ENCODE data around the gene GPR156.

The GPR156 gene

DNA sequence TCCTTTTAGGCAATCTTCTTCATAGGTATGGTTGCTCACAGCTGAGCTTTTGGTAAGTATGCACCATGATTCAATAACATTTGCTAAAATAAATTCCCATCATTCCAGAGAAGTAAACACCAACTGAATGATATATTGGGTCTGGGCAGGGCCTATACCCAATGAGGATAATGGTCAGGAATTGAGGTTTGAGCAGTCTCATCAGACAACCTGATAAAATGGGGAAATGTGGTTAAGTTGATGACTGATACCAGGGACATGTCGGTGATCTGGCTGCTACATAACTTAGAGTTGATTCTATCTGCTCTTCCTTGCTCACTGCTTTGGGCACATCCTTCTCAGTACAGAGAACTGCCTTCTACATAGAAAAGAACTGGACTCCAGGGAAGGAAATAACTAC lies 92.9 kb downstream of the GPR156 start:
- no peak for DNase-seq

DNA sequence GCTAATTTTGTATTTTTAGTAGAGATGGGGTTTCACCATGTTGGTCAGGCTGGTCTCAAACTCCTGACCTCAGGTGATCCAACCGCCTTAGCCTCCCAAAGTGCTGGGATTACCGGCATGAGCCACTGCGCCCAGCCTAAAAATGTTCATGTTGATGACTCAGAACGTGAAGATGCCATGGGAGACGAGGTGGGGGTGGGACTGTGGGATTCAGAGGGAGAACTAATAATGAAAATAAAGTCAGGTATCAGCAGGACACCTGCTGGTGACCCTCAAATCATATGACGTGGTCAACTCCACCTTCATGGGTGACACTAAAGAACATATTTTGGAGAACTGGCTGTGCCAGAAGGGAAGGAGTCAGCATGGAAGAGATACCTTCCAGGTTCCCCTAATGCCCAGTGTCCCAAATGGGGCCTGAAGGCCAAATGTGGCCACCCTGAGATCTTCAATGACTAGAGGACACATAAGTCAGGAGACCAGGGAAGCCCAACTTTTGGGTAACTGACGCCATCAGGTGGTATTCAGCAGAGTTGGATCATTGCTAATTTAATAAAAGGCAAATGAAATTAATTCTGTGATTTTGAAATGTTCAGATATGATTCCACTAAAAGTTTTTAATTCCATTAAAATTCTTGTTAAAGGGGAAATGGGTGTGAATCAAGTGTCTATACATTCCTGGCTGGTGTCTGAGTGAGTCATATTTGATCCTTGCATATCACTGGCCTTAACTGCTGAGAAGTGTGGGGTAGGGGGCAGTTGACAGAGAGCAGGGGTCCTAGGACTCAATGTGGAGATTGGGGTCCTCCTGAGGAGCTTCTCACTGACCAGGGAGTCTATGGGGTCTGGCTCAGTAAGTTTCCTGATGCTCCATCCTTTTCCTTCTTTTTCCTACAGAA lies 102.2 kb downstream of the GPR156 start:
- peak; percentile 11 for DNase-seq

DNA sequence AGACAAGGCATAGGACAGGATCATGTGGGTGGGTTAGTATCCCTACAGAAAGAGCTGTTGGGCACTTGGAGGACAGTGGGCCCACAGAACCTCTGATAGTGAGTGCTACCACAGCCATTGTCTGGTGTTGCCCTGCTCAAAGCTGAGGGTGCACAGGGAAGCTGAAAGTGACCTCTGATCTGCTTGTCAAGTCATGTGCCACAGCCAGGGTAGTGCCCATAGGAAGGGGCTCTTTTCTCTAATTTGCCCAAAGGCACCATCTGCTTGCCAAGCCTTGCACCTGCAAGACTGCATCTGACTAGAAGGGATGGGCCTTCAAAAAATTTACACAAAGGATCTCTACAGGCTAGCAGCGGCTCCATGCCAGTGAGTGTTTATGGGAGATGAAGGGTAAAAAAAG lies 103.4 kb downstream of the GPR156 start:
- no peak for DNase-seq

DNA sequence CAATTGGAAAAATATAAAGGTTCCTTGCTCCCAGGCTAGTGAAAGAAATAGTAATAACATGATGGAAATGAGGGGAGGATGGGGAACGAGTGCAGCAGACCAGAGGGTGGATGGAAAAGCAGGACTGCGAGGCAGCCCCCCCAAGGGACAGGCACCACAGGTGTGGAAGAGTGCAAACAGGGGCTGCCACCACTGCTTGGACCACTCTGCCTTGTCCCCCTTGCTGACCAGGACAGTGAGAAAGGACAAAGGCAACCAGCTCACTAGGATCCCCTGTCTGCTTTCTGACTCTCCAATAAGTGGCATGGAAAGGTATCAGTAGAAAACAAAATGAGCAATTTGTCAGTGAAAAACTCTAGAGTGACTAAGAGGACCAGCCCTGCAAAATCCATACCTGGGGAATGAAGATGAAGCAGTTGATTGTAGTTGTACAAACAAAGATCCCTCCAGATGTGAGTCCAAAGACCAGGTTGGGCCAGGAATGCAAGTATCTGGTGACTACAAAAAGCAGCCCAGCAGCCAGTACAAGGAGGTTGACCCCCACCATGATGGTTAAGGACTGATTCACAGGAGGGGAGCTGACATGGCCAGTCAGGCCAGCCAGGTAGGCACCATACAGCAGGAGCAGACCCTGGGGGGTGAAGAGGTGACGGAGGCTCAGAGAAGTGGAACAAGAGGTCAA lies 104.2 kb downstream of the GPR156 start:
- DNase-seq = no peak

DNA sequence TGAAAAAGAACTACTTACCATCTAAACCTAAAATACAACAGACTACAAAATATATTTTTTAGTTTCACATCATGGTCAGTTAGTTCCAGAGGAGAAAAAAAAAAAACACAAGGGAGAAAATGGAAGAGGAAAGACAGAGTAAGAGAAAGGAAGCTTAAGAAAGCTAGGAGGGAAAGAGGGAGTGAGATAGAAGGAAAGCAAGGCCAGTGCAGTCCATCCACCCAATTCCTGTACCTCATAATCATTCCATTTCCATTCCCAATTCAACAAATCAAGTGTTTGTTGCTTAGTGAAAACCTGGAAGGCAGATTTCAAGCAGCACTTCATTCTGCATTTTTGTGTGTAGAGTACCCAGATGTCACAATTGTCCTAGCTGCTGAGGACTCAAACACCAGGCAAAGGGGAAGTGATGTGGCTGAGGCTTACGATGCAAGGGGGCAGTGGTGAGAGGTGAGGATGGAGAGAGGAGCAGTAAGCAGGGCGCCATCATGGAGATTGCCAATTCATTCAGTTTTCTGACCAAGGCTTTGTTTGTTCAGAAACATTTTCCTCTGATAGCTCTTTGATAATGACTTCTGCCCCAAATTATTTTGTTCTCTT lies 107.2 kb downstream of the GPR156 start:
- peak; percentile 41 for DNase-seq

DNA sequence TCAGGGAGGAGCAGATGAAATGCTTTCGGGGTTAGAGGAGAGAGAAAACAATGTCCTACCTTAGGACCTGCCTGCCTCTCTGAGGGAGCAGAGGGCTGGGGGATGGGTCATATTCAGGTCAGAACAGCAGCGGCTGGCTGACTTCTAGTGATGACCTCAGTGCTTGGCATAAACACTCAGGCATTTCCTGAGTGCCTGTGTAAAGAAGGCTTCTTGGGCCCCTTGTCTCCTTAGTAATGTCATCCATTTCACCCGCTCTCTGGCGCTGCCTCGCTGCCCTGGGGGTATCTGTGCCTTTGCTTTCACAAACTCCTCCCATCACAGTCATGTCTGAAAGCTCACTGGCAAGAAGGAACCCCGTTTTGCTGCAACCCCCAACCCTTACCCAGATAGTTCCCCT lies 107.9 kb downstream of the GPR156 start:
- peak; percentile 57 for DNase-seq

DNA sequence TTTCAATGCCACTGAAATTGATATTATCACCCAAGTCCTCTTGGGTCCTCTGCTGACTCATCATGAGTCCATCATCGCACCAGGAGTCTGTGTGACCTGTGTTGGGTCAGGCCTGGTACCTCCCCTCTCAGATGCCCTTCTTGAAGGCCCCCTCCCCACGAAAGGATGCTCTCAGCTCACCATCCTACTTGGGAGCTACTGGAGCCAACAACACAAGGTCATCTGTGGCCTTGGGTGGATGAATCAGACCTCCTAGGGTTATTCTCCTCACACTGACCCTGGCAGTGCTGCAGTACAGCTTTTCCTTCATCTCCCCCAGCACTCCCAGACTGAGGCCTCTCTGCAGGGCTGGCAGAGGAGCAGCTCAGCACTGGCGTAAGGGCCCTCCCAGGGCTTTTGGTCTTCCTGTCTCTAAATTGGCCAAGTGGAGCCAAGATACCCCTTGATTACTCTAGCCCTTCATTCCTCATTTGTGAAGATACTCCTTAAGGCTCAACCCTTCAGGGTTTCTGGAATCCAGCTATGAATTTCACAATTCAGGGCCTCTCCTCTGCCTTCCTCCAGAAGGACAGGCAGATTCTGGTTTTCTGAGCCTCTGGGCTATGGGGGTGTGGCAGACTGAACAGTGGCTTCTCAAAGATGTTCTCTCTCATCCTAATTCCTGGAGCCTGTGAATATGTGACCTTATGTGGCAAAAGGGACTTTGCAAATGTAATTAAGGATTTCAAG lies 110.0 kb downstream of the GPR156 start:
- DNase-seq = no peak

DNA sequence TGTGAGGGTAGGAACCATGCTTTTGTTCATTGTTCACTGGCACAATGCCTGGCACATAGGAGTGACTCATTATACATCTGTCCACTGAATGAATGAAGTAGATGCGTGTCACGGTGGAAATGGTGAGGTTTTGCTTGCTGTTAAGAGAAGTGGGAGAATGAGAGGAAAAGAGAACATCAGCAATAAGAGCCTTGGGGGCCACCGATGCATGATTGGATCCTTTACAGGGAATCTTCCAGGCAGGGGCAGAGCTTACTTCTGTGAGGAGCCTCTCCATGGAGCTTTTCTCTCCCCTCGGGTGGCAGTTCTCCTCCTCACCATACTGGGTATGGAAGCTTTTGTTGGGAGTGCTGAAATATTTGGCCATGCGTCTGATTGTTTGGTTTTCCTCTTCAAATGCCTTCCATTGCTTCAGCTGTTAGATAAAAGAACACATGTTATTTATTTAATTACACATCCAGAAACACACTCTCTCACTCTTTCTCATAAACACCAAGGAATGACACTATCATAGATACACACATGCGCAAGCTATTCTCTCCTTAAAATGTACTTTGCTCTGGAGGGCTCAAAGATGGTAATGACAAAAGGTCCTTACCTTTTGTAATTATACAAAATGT lies 111.9 kb downstream of the GPR156 start:
- no peak for DNase-seq

DNA sequence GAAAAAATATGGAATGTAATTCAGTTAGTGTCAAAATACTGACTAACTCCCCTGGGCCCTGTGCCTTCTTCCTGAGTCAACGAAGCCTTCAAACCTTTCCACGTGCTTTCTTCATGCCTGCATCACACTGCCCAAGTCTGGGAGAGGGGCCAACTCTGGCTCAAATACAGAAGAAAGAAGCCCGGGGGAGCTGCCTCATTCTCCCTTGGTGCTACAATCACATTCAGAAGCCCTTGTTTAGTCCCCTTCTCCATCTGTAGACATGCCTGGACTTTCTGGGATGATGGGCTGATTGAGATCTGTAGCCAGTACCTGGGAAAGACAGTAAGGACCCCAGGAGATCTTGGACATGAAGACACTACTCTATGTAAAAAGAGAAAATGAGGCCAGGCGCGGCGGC lies 113.0 kb downstream of the GPR156 start:
- no peak for DNase-seq

DNA sequence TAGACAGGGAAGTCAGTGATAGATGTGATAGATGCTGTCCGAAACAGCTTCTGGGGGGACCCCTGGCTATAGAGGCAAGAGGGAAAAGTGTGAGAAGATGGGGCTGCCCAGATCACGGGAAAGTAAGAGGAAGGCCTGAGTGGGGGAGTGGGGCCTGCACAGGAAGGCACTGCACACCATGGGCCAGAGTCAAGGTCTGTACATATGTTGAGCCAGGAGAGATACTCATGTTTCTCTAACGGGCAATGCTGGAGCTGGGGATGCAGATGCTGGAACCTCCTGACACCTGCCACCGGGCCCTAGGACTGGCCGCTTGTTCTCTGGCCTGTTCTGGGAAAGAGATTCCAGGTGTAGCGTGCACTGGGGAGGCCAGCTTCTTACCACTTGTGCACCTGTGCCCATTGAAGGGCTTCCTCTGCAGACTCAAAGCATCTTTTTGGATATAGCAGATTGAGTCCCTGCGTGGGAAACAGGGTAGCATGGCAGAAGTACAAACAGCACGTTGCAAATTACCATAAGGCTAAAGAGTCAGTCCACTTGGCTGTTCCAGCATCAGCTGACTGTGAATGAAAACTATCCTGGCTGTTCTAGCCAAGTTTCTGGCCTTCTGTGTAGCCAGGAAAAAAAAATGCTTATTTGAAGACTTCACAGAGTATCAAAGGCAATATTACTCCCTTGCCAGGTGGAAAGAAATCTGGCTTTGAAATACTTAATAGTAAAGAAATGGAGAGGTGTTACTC lies 113.7 kb downstream of the GPR156 start:
- DNase-seq = no peak

DNA sequence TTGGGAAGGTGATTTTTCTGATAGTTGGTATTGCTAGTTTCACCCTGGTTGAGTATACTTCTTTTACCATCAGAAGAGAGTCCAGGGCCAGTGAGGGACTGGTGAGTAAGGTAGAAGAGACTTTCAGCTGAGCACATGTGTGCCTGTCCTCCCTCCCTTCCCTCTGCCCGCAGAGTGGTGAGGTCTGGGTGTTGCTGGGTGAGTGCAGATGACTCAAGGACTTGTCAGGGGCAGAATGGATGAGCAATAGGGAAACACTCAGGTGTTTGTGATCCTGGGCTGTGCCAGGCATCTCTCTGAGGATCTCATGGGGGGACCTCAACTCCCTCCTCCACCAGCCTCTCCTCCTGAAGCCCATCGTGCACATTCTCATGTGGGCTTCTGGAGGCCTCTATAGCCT lies 114.8 kb downstream of the GPR156 start:
- DNase-seq = no peak

DNA sequence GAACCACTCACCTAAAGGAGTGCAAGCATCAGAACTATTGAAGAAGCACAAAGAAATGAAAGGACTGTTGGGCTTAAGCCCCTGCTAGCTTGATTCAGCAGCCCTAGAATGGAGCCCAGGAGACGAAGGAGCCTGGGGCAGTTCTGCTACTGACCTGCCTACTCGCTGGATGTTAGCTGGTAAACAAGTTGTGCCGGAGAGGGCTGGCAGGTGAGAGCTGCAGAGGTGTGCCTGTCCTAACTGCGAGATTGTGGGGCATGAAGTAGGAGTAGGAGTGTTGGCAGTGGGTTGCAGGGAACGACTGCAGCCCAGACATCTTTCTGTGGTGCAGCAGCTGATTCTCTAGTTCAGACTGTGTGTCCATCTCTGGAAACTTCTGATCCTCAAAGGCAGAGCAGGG lies 115.6 kb downstream of the GPR156 start:
- DNase-seq = no peak

DNA sequence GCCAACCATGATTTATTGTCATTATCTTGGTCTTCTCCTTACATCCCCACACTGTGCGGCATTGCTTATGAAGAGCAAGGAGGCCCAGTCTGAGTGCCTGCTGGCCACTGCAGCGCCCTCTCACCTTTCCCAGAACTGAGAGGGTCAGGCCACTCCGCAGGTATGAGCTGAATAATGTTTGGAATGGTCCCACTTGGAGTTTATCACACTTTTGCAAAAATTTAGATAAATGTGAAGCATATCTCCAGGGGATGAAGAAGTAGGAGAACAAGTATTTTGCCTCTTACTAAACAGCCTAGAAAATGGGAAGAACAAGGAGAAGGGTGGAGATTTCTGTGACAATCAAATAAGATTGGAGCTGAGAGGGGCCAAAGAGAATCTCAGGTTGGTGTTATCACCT lies 116.4 kb downstream of the GPR156 start:
- DNase-seq = no peak

DNA sequence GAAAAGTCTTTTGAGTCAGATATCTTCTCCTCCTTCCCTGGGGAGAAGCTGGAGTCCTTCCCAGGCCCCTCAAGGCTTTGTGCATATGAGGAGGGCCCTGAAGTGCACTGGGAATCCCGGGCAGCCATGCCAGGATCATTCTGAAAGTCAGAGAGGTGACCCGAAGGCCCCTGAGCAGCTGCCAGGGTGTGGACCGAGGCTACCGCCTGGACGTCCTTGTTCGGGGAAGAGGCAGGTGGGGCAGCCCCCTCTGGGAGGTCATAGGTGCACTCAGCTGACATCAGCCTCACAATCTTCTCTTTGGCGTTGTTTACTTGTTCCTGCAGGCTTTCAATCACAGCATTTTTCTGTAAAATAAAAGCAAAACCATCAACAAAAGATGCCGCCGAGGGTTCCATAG lies 117.0 kb downstream of the GPR156 start:
- no peak for DNase-seq

DNA sequence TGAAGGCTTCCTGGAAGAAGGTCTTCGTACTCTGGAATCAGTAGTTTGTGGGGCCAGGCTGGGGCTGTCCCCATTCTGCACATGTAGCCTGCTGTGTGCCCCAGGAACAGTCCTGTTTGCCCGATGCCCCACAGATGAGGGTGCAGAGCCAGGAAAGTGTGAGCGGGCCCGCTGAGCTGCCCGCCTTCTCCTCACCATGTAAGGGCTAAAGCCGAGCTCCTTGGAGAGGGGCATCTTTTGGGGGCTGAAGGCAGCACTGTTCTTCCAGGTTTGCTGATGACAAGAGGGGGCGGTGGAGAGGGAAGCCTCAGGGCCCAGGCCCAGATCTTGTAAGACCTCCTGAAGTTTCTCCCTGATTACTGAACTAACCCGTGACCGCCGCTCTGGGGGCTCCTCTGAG lies 117.5 kb downstream of the GPR156 start:
- DNase-seq = no peak

DNA sequence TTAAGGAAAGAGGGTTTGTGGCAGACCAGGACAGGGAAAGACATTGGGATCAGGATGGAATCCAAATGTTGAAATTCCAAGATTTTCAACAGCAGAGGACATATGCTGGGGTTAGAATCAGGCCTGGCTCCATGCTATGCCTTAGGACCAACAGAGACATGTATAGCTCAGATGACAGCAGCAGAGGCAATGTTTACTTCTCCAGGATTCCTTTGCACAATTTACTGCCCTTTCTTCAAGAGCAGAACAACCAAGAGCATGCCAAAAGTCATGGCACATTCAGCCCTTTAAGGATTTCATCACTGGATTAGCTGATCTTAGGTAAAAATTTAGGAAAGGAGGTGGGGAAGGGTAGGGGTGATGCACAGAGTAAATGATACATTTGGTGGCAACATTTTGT lies 121.2 kb downstream of the GPR156 start:
- DNase-seq = no peak

DNA sequence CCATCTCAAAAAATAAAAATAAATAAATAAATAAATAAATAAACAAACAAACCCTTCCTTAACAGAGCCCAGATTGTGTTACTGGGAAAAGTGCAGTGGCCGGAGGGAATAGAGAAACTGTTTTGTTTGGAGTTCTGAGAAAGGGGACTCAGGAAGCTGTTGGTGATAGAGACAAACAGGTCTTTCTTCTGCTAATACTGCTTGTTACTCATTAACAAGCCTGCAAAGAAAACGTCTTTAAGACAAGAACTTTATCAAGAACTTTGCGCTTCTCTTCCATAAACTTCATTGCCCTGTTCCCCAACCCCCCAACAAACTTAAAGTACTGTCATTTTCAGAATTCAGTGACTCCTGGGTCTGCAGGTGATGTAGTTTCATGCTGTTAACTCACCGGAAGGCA lies 122.0 kb downstream of the GPR156 start:
- no peak for DNase-seq

DNA sequence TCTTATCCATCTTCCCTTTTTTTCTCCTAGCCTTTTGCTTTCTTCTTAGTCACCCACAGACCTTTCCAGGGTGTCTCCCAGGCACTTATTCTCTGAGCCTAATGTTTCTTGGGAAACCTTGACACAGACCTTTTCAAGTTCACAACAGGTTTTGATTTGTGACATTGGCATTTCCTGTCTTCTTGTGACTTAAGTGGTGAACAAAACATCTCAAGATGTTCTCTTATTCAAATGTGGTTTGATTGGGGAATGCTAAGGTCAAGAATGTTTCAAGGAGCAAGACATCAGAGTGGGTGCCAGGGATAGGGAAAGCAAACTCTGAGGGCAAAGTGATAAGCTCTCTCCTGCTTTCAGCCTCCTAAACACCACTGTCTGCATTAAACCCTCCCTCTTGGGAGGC lies 122.6 kb downstream of the GPR156 start:
- no peak for DNase-seq

DNA sequence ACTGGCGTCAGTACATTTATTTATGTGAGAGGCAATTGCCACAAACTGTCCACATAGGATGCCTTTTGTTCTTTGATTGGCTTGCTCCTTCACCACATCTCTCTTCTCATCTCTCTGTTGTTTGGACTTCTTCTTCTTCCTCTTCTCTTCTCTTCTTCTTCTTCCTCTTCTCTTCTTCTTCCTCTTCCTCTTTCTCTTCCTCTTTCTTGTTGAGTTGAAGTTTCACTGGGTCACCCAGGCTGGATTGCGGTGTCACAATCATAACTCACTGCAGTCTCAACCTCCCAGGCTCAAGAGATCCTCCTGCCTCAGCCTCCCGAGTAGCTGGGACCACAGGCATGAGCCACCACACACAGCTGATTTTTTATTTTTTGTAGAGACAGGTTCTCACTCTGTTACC lies 123.1 kb downstream of the GPR156 start:
- DNase-seq = no peak

DNA sequence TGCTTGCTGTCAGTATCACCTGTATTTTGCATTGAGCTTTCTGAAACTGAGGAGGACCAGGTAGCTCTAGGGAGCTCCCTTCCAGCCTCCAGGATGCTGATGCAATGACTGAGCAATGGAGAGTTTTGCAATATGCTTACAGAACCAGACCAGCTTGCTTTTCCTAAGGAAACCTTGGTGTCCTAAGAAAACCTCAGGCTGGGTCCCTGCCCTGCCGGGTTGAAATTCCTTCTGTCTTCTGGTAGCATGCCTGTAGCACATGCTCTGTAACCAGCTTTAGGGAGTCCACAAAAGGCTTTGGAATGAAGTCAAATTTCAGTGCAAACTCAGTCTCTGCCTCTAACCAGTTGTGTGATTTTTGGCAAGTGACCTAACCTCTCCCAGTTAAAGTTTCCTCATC lies 125.0 kb downstream of the GPR156 start:
- no peak for DNase-seq

DNA sequence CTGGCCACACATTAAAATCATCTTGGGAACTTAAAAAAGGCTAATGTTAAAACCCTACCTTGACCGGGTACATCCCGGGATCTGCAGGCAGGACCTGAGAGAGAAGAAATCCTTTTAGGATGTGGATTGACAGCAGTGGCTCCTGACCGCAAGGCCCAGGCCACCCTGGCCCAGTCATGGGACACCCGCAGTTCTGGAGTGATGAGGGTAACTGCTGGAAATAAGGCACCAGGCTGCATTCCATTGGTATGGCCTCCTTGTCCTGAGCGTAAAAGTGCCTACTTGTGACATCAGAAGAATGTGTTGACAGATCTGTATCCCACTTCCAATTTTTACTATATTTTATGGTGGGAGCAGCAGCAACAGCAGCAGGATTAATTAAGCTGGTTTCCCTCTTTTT lies 127.3 kb downstream of the GPR156 start:
- DNase-seq = no peak

DNA sequence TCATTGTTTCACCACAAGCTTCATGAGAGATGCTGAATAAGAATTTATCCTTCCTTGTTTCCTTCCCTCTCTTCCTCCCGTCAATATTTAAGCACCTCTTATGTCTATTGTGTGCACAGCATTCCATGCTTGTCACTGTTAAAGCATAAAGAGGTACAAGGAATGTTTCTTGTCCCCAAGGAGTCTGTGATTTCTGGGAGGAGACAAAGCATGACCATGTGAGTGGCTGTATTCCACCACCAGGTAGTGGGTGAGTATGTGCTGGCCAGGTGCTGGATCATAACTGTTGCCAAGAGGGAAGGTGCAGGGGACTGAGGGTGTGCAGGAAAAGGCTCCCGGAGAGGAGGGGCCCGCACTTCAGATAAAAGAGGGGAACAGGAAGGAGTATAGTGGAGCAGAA lies 127.9 kb downstream of the GPR156 start:
- DNase-seq = no peak
